CD8-positive, alpha-beta memory T cell (primary cell): ENCODE data around the gene GALM. TPM values are rescaled to one million over a fixed set of nuclear protein-coding genes. Genes with fewer than 3 reads are reported as not detected.
"Not testable (repeated sequence)": the region's sequence is repeated elsewhere in the genome, so short reads cannot be mapped to it uniquely, and the experiment has no call there.

Experiments used
- CTCF ChIA-PET: fragments of 350-600 bp; sonication (Branson Sonifier 250); formaldehyde crosslinking; loops from one replicate; lab custom pipeline; 2021; ENCODE audit warnings: antibody characterized with exemption; lab: Charles Lee
- POLR2A ChIA-PET: fragments of 350-600 bp; sonication (Branson Sonifier 250); formaldehyde crosslinking; loops from one replicate; lab custom pipeline; 2021; ENCODE audit warnings: antibody characterized with exemption; lab: Charles Lee
- DNase-seq, 5 donors: peaks; one replicate each; pipeline versions ENCODE4 v3.0.0 to v3.0.0-alpha.2; 2020 to 2022; ENCODE audit warnings: mixed read lengths in 1 of 5
- H3K27ac ChIP-seq: one replicate; pipeline ENCODE4 v1.7.0; 2013; ENCODE audit warnings: low read depth, mild to moderate bottlenecking, low read length, moderate library complexity
- H3K27me3 ChIP-seq: 2 replicates; pipeline ENCODE4 v1.7.0; 2013; ENCODE audit warnings: low read length, mild to moderate bottlenecking; ENCODE audit not compliant: insufficient read depth, poor library complexity, severe bottlenecking
- H3K36me3 ChIP-seq: 2 replicates; pipeline ENCODE4 v1.7.0; 2013; ENCODE audit warnings: mild to moderate bottlenecking, low read length, moderate library complexity; ENCODE audit not compliant: insufficient read depth
- H3K4me1 ChIP-seq: 2 replicates; pipeline ENCODE4 v1.7.0; 2013; ENCODE audit warnings: mild to moderate bottlenecking, low read length, moderate library complexity; ENCODE audit not compliant: insufficient read depth
- H3K4me3 ChIP-seq: 2 replicates; pipeline ENCODE4 v1.7.0; 2013; ENCODE audit warnings: mild to moderate bottlenecking, low read length
- H3K9me3 ChIP-seq: 2 replicates; pipeline ENCODE4 v1.7.0; 2013; ENCODE audit warnings: mild to moderate bottlenecking, low read length
- H3K27ac Mint-ChIP-seq, 8 donors: one replicate each; pipeline ENCODE4 v1.8.0; 2020 to 2021; ENCODE audit warnings: mixed read lengths in 8 of 8, mild to moderate bottlenecking in 6 of 8, inconsistent platforms in 3 of 8, moderate library complexity in 3 of 8
- H3K27me3 Mint-ChIP-seq, 2 donors: one replicate each; pipeline ENCODE4 v1.8.0; 2020 to 2021; ENCODE audit warnings: mixed read lengths in 2 of 2, mild to moderate bottlenecking in 1 of 2, moderate library complexity in 1 of 2
- H3K36me3 Mint-ChIP-seq, 3 donors: one replicate each; pipeline ENCODE4 v1.8.0; 2020 to 2021; ENCODE audit warnings: mixed read lengths in 3 of 3, inconsistent platforms in 1 of 3, mild to moderate bottlenecking in 1 of 3
- H3K4me1 Mint-ChIP-seq, 3 donors: one replicate each; pipeline ENCODE4 v1.8.0; 2020 to 2021; ENCODE audit warnings: mixed read lengths in 3 of 3, inconsistent platforms in 1 of 3, mild to moderate bottlenecking in 1 of 3
- H3K4me3 Mint-ChIP-seq, 7 donors: one replicate each; pipeline ENCODE4 v1.8.0; 2020 to 2021; ENCODE audit warnings: mixed read lengths in 7 of 7, mild to moderate bottlenecking in 6 of 7, moderate library complexity in 4 of 7, inconsistent platforms in 2 of 7
- H3K9me3 Mint-ChIP-seq, 5 donors: one replicate each; pipeline ENCODE4 v1.8.0; 2020 to 2022; ENCODE audit warnings: mixed read lengths in 5 of 5, mild to moderate bottlenecking in 3 of 5, moderate library complexity in 2 of 5, inconsistent platforms in 1 of 5
- polyA plus RNA-seq: library from polyadenylated mRNA; unstranded; fragments of 300-500 nt; fragmentation: Illumina TruSeq; gene quantifications from one replicate; pipeline ENCODE4 v1.2.3, GENCODE V29; 2021
- total RNA-seq, 2 experiments: library from RNA; stranded (reverse); gene quantifications; one replicate each; pipeline ENCODE4 v1.2.3, GENCODE V29; 2021

Gene GALM
- total and polyA plus RNA-seq, 3 experiments from 2014 or later, result 51.4 to 109 (median 107) TPM

DNA sequence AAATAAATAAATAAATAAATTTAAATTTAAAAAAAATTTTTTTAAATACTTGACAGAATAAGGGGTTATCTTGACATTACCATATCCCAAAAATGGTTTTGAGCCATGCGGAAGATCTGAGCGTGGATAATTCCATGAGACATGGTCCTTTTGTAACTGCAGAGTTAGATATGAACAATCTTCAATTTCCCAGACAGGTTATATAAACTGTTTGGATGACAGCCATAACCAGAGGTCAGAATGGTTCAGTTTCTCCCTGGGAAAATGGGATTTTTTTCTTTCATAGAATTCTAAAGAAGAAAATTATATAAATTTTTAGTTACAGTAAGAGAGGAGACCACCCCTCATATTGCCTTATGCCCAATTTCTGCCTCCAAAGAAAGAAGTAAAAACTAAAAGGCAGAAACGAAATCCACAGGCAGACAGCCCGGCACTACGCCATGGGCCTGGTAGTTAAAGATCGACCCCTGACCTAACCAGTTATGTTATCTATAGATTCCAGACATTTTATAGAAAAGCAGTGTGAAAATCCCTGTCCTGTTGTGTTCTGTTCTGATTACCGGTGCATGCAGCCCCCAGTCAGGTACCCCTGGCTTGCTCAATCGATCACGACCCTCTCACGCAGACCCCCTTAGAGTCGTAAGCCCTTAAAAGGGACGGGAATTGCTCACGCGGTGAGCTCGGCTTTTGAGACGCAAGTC lies 3.0 kb downstream of the GALM start:
- H3K4me3 ChIP-seq, result no peak overlapping the region
- peaks cover 37% of the 10 kb centered on the region for H3K4me1 ChIP-seq
- no peak overlapping the region for H3K27ac ChIP-seq
- peaks cover 65 to 87% (median 84%) of the 10 kb centered on the region in 3 donors for H3K4me1 Mint-ChIP-seq
- no peak for DNase-seq
- no peaks in the 10 kb centered on the region for H3K27me3 Mint-ChIP-seq
- no peaks in the 10 kb centered on the region for H3K9me3 ChIP-seq
- H3K36me3 ChIP-seq, result no peaks in the 10 kb centered on the region
- peak overlapping the region; percentile 38 to 95 (median 77) for H3K4me3 Mint-ChIP-seq
- ChIA-PET CTCF (no interaction called here), POLR2A (no interaction called here)
- no peaks in the 10 kb centered on the region for H3K27me3 ChIP-seq
- H3K36me3 Mint-ChIP-seq, result peaks cover 4 to 49% (median 14%) of the 10 kb centered on the region in 3 donors
- H3K27ac Mint-ChIP-seq, result peak overlapping the region; percentile 87 to 100 (median 94)
- H3K9me3 Mint-ChIP-seq, result no peaks in the 10 kb centered on the region

DNA sequence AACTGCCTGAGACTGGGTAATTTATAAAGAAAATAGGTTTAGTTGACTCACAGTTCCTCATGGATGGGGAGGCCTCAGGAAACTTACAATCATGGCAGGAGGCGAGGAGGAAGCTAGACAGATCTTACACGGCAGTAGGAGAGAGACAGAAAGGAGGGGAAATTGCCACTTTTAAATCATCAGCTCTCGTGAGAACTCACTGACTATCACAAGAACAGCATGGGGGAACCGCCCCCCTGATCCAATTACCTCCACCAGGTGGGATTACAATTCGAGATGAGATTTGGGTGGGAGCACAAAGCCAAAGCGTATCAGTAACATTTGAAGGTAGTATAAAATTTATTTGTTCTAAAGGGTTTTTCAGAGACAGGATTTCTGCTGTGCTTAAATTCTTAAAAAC lies 5.4 kb downstream of the GALM start:
- Mint-ChIP-seq H3K36me3 (peaks cover 4 to 59% (median 16%) of the 10 kb centered on the region in 3 donors), H3K4me1 (peaks cover 61 to 83% (median 82%) of the 10 kb centered on the region in 3 donors), H3K27me3 (no peaks in the 10 kb centered on the region), H3K9me3 (no peaks in the 10 kb centered on the region), H3K4me3 (peak overlapping the region; percentile 5 to 78 (median 72)), H3K27ac (peak overlapping the region; percentile 52 to 95 (median 82))
- ChIA-PET POLR2A (interaction anchor here (0.7 kb wide), 2 partner anchors 68 to 310 kb away, joined by 3 read pairs; partner anchors contain the start of gene HNRNPLL), CTCF (interaction anchor here (1.2 to 3.1 kb wide), 5 partner anchors 11 to 89 kb away, joined by 3 to 16 read pairs (median 6); no protein-coding TSS in a partner anchor)
- Histone ChIP-seq H3K9me3 (no peaks in the 10 kb centered on the region), H3K27ac (no peak overlapping the region), H3K4me1 (peaks cover 31% of the 10 kb centered on the region), H3K4me3 (no peak overlapping the region), H3K27me3 (no peaks in the 10 kb centered on the region), H3K36me3 (peaks cover 3% of the 10 kb centered on the region)
- no peak for DNase-seq

DNA sequence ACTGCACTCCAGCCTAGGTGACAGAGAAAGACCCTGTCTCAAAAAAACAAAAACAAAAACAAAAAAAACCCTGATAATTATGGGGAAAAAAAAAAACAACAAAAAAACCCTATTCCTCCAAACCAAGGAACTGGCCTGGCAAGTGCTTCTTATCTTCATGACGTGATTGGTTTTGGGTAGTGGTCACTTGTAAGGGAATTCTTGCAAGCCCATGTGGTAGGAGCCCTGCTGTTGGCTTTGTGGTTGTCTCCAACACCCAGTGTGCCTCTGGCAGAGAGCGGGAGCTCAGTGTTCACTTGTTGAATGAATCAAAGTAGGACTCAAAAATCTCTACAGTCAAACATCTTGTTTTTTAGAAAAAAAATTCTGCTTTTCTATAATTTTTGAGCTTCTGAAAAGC lies 6.0 kb downstream of the GALM start:
- CTCF ChIA-PET, result interaction anchor here (0.6 to 3.1 kb wide), 7 partner anchors 10 to 90 kb away, joined by 3 to 16 read pairs (median 5); no protein-coding TSS in a partner anchor
- Mint-ChIP-seq H3K36me3 (peaks cover 7 to 59% (median 19%) of the 10 kb centered on the region in 3 donors), H3K4me1 (peaks cover 59 to 83% (median 80%) of the 10 kb centered on the region in 3 donors), H3K9me3 (no peaks in the 10 kb centered on the region), H3K27ac (peak overlapping the region; percentile 54 to 92 (median 82)), H3K4me3 (peak overlapping the region in 3 of 7 donors; percentile 57 to 72 (median 59)), H3K27me3 (no peaks in the 10 kb centered on the region)
- H3K4me1 ChIP-seq, result peaks cover 29% of the 10 kb centered on the region
- H3K9me3 ChIP-seq, result no peaks in the 10 kb centered on the region
- peaks cover 3% of the 10 kb centered on the region for H3K36me3 ChIP-seq
- H3K27ac ChIP-seq, result no peak overlapping the region
- no peak for DNase-seq
- POLR2A ChIA-PET, result interaction anchor here (1.0 to 1.4 kb wide), 2 partner anchors 46 to 68 kb away, joined by 3 to 5 read pairs; no protein-coding TSS in a partner anchor
- H3K27me3 ChIP-seq, result no peaks in the 10 kb centered on the region
- no peak overlapping the region for H3K4me3 ChIP-seq

DNA sequence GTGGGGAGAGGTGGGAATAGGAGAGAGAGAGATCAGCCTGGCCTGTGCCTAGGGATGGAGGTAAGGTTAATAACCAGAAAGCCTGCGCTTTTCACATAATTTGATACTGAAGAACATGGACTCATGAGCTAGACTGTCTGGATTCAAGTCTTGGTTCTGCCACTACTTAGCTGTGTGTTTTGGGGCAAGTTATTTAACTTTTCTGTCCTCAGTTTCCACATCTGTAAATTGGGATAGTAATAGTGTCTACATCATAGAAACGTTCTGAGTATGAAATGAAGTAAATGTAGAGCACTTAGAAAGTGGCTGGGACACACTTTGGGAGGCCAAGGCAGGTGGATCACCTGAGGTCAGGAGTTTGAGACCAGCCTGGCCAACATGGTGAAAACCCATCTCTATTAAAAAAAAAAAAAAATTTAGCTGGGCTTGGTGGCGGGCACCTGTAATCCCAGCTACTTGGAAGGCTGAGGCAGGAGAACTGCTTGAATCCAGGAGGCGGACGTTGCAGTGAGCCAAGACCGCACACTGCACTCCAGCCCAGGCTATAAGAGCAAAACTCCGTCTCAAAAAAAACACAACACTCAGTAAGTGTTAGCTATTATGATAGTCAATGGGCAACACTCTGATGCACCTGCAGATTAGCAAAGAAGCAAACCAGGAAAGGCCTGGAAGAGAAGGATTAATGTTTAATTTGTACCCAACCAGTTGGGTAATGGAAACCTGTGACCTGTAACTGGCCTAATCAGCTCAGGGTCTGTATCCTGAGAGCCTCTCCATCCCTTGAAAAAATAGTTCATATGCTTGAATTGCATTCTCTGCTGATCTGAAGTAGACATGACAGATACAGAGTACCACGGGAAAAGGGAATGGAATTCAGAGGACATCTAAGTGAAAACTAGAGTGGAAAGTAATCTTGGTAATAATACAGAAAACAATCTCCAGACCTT lies 6.8 kb downstream of the GALM start:
- peaks cover 59 to 83% (median 80%) of the 10 kb centered on the region in 3 donors for H3K4me1 Mint-ChIP-seq
- H3K4me1 ChIP-seq, result peaks cover 33% of the 10 kb centered on the region
- no peak overlapping the region for H3K27ac ChIP-seq
- ChIA-PET POLR2A (interaction anchor here (1.0 to 1.4 kb wide), 2 partner anchors 46 to 69 kb away, joined by 3 to 5 read pairs; no protein-coding TSS in a partner anchor), CTCF (interaction anchor here (0.6 to 3.1 kb wide), 9 partner anchors 9 to 91 kb away, joined by 3 to 16 read pairs (median 5); no protein-coding TSS in a partner anchor)
- H3K27me3 ChIP-seq, result no peaks in the 10 kb centered on the region
- peak overlapping the region in 5 of 7 donors; percentile 20 to 59 (median 53) for H3K4me3 Mint-ChIP-seq
- H3K9me3 ChIP-seq, result no peaks in the 10 kb centered on the region
- no peak overlapping the region for H3K4me3 ChIP-seq
- H3K27me3 Mint-ChIP-seq, result no peaks in the 10 kb centered on the region
- H3K36me3 Mint-ChIP-seq, result peaks cover 8 to 59% (median 25%) of the 10 kb centered on the region in 3 donors
- peaks cover 6% of the 10 kb centered on the region for H3K36me3 ChIP-seq
- DNase-seq, result no peak
- H3K9me3 Mint-ChIP-seq, result no peaks in the 10 kb centered on the region
- H3K27ac Mint-ChIP-seq, result peak overlapping the region; percentile 57 to 92 (median 82)

DNA sequence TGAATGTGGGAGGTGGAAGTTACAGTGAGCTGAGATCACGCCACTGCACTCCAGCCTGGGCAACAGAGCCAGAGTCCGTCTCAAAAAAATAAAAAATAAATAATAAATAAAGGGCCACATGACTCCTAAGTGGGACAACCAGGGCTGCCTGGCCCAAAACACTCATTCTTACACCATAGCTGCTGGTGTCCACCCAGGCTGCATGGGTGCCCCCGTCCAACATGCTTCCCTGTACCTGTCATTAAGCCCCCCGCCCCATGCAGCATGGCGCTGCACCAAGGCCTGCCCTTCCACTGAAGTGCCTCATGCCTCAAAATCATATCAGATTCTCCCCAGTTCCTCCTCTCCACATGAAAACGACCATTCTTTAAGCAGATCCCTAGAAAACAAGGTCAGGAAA lies 10.8 kb downstream of the GALM start:
- no peaks in the 10 kb centered on the region for H3K9me3 Mint-ChIP-seq
- DNase-seq, result no peak
- H3K36me3 Mint-ChIP-seq, result peaks cover 10 to 75% (median 34%) of the 10 kb centered on the region in 3 donors
- Histone ChIP-seq H3K4me1 (peaks cover 20% of the 10 kb centered on the region), H3K36me3 (peaks cover 34% of the 10 kb centered on the region), H3K27ac (no peak overlapping the region), H3K27me3 (no peaks in the 10 kb centered on the region), H3K9me3 (no peaks in the 10 kb centered on the region), H3K4me3 (no peak overlapping the region)
- peaks cover 37 to 78% (median 69%) of the 10 kb centered on the region in 3 donors for H3K4me1 Mint-ChIP-seq
- peak overlapping the region in 1 of 7 donors; percentile 44 for H3K4me3 Mint-ChIP-seq
- peak overlapping the region; percentile 81 to 95 (median 88) for H3K27ac Mint-ChIP-seq
- POLR2A ChIA-PET, result no interaction called here
- H3K27me3 Mint-ChIP-seq, result no peaks in the 10 kb centered on the region
- CTCF ChIA-PET, result no interaction called here

DNA sequence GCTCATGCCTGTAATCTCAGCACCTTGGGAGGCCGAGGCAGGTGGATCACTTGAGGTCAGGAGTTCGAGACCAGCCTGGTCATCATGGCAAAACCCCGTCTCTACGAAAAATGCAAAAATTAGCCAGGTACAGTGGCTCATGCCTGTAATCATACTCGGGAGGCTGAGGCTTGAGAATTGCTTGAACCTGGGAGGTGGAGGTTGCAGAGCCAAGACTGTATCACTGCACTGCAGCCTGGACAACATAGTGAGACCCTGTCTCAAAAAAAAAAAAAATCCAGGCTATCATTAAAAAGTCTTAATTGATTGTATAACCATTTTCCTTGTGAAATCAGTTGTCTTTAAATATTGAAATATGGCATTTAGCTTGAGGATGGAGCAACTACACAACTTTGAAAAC lies 15.0 kb downstream of the GALM start:
- H3K9me3 ChIP-seq, H3K27me3 ChIP-seq, H3K9me3 Mint-ChIP-seq, H3K4me3 ChIP-seq, DNase-seq, H3K4me3 Mint-ChIP-seq, H3K27ac ChIP-seq, H3K27me3 Mint-ChIP-seq: not testable (repeated sequence)
- H3K36me3 ChIP-seq, result peaks cover 36% of the 10 kb centered on the region
- peaks cover 35% of the 10 kb centered on the region for H3K4me1 ChIP-seq
- peaks cover 19 to 84% (median 39%) of the 10 kb centered on the region in 3 donors for H3K36me3 Mint-ChIP-seq
- CTCF ChIA-PET, result interaction anchor here (1.4 to 4.8 kb wide), 8 partner anchors 9 to 101 kb away, joined by 3 to 58 read pairs (median 7); partner anchors contain the start of gene HNRNPLL
- H3K27ac Mint-ChIP-seq, result peak overlapping the region; percentile 66 to 98 (median 96)
- H3K4me1 Mint-ChIP-seq, result peaks cover 46 to 82% (median 76%) of the 10 kb centered on the region in 3 donors
- POLR2A ChIA-PET, result interaction anchor here (0.8 to 1.7 kb wide), 2 partner anchors 70 to 99 kb away, joined by 4 to 8 read pairs; no protein-coding TSS in a partner anchor

DNA sequence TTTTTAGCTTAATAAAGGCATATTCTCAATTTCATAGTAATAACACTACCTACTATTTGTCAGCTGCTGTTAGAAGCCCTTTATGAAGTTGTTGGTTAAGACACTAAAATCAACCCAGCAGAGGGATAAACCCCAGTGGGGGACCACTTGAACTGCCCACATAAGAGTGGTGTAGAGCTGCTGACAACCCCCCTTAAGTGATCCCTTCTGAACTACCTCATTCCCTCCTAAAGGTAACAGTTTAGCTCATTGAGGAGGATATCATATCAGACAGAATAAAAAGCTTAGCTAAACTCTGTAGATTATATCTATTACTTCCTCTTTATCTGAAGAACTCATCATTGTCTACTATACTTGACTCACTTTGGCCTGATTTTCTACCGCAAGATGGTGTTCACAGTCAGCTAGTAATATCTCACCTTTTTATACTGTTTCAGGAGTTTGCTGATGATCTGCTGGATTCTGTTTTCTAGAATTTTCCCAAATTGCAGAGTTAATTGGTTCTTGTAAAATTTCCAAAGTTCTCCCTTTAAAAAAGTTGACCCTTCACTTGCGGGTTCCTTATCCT lies 16.2 kb downstream of the GALM start:
- no peaks in the 10 kb centered on the region for H3K27me3 Mint-ChIP-seq
- H3K4me3 ChIP-seq, result no peak overlapping the region
- H3K4me3 Mint-ChIP-seq, result peak overlapping the region; percentile 47 to 90 (median 78)

More for the DNA sequence above, 16.2 kb downstream of the GALM start:
- Mint-ChIP-seq H3K36me3 (peaks cover 15 to 84% (median 36%) of the 10 kb centered on the region in 3 donors), H3K4me1 (peaks cover 39 to 80% (median 78%) of the 10 kb centered on the region in 3 donors), H3K9me3 (no peaks in the 10 kb centered on the region), H3K27ac (peak overlapping the region; percentile 86 to 99 (median 96))
- Histone ChIP-seq H3K36me3 (peaks cover 39% of the 10 kb centered on the region), H3K27me3 (no peaks in the 10 kb centered on the region), H3K27ac (peak overlapping the region; percentile 64), H3K4me1 (peaks cover 32% of the 10 kb centered on the region), H3K9me3 (no peaks in the 10 kb centered on the region)
- CTCF ChIA-PET, result interaction anchor here (0.8 to 4.8 kb wide), 27 partner anchors 9 to 146 kb away, joined by 3 to 58 read pairs (median 5); partner anchors contain the start of genes GALM, HNRNPLL and SRSF7
- peak in 1 of 5 donors; percentile 59 for DNase-seq
- POLR2A ChIA-PET, result interaction anchor here (0.6 to 2.0 kb wide), 11 partner anchors 8 to 1054 kb away, joined by 3 to 25 read pairs (median 5); partner anchors contain the start of genes GALM and HNRNPLL
